ENCODE measurements around the gene GLIS1.

DNA sequence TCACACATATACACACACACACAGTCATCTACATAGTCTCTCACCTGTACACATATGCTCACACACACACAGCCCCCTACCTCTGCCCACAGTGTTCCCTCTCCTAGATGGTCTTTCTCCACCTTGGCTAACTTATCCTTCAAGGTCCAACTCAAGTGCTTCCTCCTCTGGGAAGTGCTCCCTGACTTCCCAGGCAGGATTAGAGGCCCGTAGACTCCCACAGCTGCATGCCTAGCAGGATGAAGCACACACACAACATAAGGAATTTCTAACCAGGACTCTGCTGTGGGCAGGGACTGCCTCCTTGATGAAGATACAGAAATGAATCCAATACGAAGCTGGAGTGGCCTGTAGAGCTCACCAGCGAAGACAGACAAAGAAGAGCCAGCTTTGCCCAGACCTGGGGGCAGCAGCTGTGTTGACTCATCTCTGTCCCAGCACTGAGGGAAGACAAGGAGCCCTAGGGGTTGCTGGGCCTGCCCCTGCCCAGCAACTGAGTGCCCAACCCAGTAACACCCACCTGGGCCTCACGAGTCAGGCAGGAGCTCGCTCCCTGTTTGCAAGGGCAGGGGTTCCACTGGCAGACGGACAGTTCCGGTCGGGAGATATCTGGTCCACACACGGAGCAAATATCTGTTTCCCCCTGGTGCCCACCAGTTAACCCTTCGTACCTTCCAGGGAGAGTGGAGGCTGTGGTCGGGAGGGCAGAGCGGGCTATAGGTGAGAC, 178.9 kb downstream of the GLIS1 start:
- TF ChIP-seq, protein P1, sequence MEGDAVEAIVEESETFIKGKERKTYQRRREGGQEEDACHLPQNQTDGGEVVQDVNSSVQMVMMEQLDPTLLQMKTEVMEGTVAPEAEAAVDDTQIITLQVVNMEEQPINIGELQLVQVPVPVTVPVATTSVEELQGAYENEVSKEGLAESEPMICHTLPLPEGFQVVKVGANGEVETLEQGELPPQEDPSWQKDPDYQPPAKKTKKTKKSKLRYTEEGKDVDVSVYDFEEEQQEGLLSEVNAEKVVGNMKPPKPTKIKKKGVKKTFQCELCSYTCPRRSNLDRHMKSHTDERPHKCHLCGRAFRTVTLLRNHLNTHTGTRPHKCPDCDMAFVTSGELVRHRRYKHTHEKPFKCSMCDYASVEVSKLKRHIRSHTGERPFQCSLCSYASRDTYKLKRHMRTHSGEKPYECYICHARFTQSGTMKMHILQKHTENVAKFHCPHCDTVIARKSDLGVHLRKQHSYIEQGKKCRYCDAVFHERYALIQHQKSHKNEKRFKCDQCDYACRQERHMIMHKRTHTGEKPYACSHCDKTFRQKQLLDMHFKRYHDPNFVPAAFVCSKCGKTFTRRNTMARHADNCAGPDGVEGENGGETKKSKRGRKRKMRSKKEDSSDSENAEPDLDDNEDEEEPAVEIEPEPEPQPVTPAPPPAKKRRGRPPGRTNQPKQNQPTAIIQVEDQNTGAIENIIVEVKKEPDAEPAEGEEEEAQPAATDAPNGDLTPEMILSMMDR (optimal IDR thresholded peaks at IDR 0.05 in 1 of 3, IDR thresholded peaks at IDR 0.05 in 1 of 3, conservative IDR thresholded peaks at IDR 0.05 in 1 of 3; ENCODE audit: extremely low read depth in 1 of 3, insufficient read depth in 2 of 3, low read length in 3 of 3) = no peak
- TF ChIP-seq EZH2 (IDR thresholded peaks at IDR 0.05; ENCODE audit: low read length) = no peak

All from keratinocyte (primary cell).